ENCODE data around the gene CPNE2. TPM values are rescaled to one million over a fixed set of nuclear protein-coding genes. Genes with fewer than 3 reads are reported as not detected.

CPNE2 gene
- total RNA-seq, 1 donor from 2014 or later: 3.4 TPM

DNA sequence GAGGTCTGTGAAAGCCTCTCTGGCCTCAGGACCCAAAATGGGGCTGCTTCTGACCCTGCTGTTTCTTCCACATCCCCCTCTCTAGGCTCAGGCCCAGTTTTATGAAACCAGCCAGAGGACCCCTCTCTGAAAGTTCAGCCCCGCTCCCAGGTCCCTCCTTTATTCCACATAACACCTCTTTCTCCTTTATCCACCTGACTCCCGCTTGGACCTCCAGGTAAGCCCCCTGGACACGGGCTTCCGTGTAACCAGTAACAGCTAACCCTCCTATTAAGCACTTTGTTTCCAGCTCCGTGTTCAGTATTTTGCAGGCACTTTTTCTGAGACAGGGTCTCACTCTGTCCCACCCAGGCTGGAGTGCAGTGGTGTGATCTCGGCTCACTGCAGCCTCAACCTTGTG is 56.1 kb downstream of the CPNE2 start:
- no peaks in the 10 kb centered on the region for H3K9me3 Mint-ChIP-seq (ENCODE audit: unreplicated experiment)
- no peaks in the 10 kb centered on the region for H3K4me1 Mint-ChIP-seq (ENCODE audit: low read depth, unreplicated experiment)
- TF ChIP-seq, protein P1, sequence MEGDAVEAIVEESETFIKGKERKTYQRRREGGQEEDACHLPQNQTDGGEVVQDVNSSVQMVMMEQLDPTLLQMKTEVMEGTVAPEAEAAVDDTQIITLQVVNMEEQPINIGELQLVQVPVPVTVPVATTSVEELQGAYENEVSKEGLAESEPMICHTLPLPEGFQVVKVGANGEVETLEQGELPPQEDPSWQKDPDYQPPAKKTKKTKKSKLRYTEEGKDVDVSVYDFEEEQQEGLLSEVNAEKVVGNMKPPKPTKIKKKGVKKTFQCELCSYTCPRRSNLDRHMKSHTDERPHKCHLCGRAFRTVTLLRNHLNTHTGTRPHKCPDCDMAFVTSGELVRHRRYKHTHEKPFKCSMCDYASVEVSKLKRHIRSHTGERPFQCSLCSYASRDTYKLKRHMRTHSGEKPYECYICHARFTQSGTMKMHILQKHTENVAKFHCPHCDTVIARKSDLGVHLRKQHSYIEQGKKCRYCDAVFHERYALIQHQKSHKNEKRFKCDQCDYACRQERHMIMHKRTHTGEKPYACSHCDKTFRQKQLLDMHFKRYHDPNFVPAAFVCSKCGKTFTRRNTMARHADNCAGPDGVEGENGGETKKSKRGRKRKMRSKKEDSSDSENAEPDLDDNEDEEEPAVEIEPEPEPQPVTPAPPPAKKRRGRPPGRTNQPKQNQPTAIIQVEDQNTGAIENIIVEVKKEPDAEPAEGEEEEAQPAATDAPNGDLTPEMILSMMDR (IDR thresholded peaks at IDR 0.05; ENCODE audit: partially characterized antibody, unreplicated experiment): no peak
- DNase-seq: no peak
- peaks cover 3% of the 10 kb centered on the region for H3K27me3 Mint-ChIP-seq (ENCODE audit: unreplicated experiment)
- H3K27ac Mint-ChIP-seq (ENCODE audit: unreplicated experiment): no peak overlapping the region
- H3K4me3 Mint-ChIP-seq (ENCODE audit: unreplicated experiment): no peak overlapping the region
- peaks cover 7% of the 10 kb centered on the region for H3K36me3 Mint-ChIP-seq (ENCODE audit: unreplicated experiment)

DNA sequence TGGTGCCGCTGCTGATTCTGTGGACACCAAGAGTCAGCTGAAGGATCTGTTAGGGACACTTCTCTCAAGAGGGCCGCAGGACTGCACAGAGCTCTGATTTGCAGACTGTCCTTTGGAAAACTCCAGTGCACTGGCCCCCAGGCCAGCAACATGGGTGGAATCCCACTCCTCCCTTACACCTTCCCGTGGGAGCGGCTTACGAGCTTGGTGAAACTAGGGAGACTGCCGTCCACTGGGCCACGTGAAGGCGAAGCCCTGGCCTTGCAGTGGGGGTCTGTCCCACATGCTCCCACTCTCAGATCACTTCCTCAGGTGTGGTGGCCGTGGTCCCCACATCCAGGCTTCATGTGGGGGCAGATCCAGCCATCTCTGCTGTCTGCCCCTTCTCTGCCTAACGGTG is 57.0 kb downstream of the CPNE2 start:
- H3K27me3 Mint-ChIP-seq (ENCODE audit: unreplicated experiment): peaks cover 3% of the 10 kb centered on the region
- no peak for DNase-seq
- H3K4me3 Mint-ChIP-seq (ENCODE audit: unreplicated experiment): no peak overlapping the region
- peaks cover 7% of the 10 kb centered on the region for H3K36me3 Mint-ChIP-seq (ENCODE audit: unreplicated experiment)
- H3K27ac Mint-ChIP-seq (ENCODE audit: unreplicated experiment): no peak overlapping the region
- H3K9me3 Mint-ChIP-seq (ENCODE audit: unreplicated experiment): no peaks in the 10 kb centered on the region
- no peaks in the 10 kb centered on the region for H3K4me1 Mint-ChIP-seq (ENCODE audit: low read depth, unreplicated experiment)
- TF ChIP-seq, protein P1 (IDR thresholded peaks at IDR 0.05; ENCODE audit: partially characterized antibody, unreplicated experiment): no peak

DNA sequence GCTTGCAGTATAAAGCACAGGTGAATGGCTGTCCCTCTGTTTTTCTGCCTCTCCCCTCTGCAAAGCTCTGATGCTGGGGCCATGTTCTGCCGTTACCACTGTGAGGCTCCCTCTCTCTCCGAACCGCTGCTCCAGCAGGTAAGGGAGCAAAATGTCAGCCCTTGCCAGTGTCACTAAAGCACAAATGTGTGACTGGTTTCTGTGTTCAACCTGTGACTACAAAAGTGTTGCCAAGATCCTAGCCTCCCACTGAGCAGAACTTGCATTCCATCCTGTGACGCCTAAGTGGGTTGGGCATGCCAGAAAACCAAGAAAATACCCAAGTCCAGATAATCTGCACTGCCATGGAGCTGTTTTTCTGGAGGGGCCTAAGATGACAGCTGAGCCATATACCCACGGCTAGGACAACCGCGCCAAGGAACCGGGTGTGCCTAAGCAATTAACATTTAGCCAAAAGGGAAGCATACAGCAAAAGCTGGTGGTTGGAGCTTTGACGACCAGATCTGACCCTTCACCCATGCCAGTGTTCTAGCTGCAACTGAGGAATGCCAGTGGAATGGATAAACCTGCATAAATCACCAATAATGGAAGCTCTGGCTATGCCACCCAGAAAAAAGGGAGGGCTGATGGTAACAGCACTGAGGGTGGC is 58.4 kb downstream of the CPNE2 start:
- H3K27me3 Mint-ChIP-seq (ENCODE audit: unreplicated experiment): peaks cover 3% of the 10 kb centered on the region
- DNase-seq: no peak
- H3K4me3 Mint-ChIP-seq (ENCODE audit: unreplicated experiment): no peak overlapping the region
- H3K36me3 Mint-ChIP-seq (ENCODE audit: unreplicated experiment): peaks cover 7% of the 10 kb centered on the region
- TF ChIP-seq, protein P1 (IDR thresholded peaks at IDR 0.05; ENCODE audit: partially characterized antibody, unreplicated experiment): no peak
- no peaks in the 10 kb centered on the region for H3K4me1 Mint-ChIP-seq (ENCODE audit: low read depth, unreplicated experiment)
- H3K9me3 Mint-ChIP-seq (ENCODE audit: unreplicated experiment): no peaks in the 10 kb centered on the region
- H3K27ac Mint-ChIP-seq (ENCODE audit: unreplicated experiment): no peak overlapping the region

DNA sequence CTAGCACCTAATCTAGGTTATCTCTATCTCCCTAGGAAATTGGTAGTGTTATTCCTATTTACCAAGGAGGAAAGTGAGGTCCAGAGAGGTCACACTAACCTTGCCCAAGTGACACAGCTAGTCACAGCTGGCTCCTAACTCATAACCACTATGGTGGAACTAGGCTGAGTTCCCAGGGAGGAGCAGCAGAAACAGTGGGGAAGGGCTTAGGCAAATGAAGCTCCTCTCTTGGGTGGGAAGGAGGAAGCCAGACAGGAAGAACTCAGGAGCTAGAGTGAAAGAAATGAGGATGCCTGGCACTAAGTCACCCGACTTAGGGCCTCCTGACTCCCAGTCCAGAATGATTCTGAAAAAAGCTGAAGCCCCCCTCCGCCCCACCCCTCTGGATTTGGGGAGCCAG is 59.0 kb downstream of the CPNE2 start:
- Mint-ChIP-seq H3K27ac (ENCODE audit: unreplicated experiment) (no peak overlapping the region), H3K4me1 (ENCODE audit: low read depth, unreplicated experiment) (no peaks in the 10 kb centered on the region), H3K27me3 (ENCODE audit: unreplicated experiment) (peaks cover 3% of the 10 kb centered on the region), H3K36me3 (ENCODE audit: unreplicated experiment) (peaks cover 7% of the 10 kb centered on the region), H3K4me3 (ENCODE audit: unreplicated experiment) (no peak overlapping the region), H3K9me3 (ENCODE audit: unreplicated experiment) (no peaks in the 10 kb centered on the region)
- DNase-seq: no peak
- TF ChIP-seq, protein P1 (IDR thresholded peaks at IDR 0.05; ENCODE audit: partially characterized antibody, unreplicated experiment): no peak
